SU-DHL-6 (cell line): ENCODE results near the gene SLC19A3.
"Not testable (repeated sequence)": the region's sequence is repeated elsewhere in the genome, so short reads cannot be mapped to it uniquely, and the experiment has no call there.

Experiments
- H2AFZ ChIP-seq: fragments of 200-600 bp; sonication (generic); 2 replicates; pipeline ENCODE4 v1.6.1; 2014; ENCODE audit warnings: low read depth, mild to moderate bottlenecking, moderate library complexity, mixed read lengths, antibody characterized with exemption, low read length; ENCODE audit not compliant: severe bottlenecking
- H3F3A ChIP-seq: fragments of 200-600 bp; shearing (Covaris generic); 2 replicates; pipeline ENCODE4 v1.6.0; 2016; ENCODE audit warnings: antibody characterized with exemption, mild to moderate bottlenecking; ENCODE audit not compliant: insufficient read depth
- H3K27ac ChIP-seq: fragments of 200-600 bp; sonication (generic); 2 replicates; pipeline ENCODE4 v1.5.1; 2016; ENCODE audit warnings: low read depth, mild to moderate bottlenecking, low read length, moderate library complexity, mixed read lengths
- H3K27me3 ChIP-seq: fragments of 200-600 bp; sonication (generic), shearing (Covaris generic); 2 replicates; pipeline ENCODE4 v1.6.0; 2014; ENCODE audit warnings: mild to moderate bottlenecking, low read length
- H3K36me3 ChIP-seq: fragments of 200-600 bp; sonication (generic); 2 replicates; pipeline ENCODE4 v1.6.1; 2014; ENCODE audit warnings: mild to moderate bottlenecking, low read length, mixed read lengths
- H3K4me2 ChIP-seq: fragments of 300-600, 200-600 bp; shearing (Covaris generic), sonication (generic); 2 replicates; pipeline ENCODE4 v1.6.0; 2014; ENCODE audit warnings: low read length, low read depth, mild to moderate bottlenecking; ENCODE audit not compliant: poor library complexity, severe bottlenecking
- H3K4me3 ChIP-seq: fragments of 200-600 bp; sonication (generic); 2 replicates; pipeline ENCODE4 v1.5.1; 2014; ENCODE audit warnings: antibody characterized with exemption, low read length, mild to moderate bottlenecking, mixed read lengths; ENCODE audit not compliant: insufficient read depth, poor library complexity, severe bottlenecking
- H3K79me2 ChIP-seq: fragments of 200-600 bp; sonication (generic); 2 replicates; pipeline ENCODE4 v1.6.1; 2014; ENCODE audit warnings: mild to moderate bottlenecking, low read length, moderate library complexity; ENCODE audit not compliant: insufficient read depth
- H3K9ac ChIP-seq: fragments of 200-600 bp; sonication (generic); 2 replicates; pipeline ENCODE4 v1.7.0; 2014; ENCODE audit warnings: mild to moderate bottlenecking, low read length
- H3K9me2 ChIP-seq: fragments of 200-600 bp; sonication (generic); replicated peaks from 2 replicates; pipeline ENCODE4 v1.6.1; 2014; ENCODE audit warnings: low read length; ENCODE audit not compliant: insufficient read depth
- H3K9me3 ChIP-seq: fragments of 200-600 bp; sonication (generic); 2 replicates; pipeline ENCODE4 v1.6.1; 2014; ENCODE audit warnings: low read length, mixed read lengths; ENCODE audit not compliant: insufficient read depth
- H4K20me1 ChIP-seq: fragments of 200-600 bp; sonication (generic); 2 replicates; pipeline ENCODE4 v1.6.1; 2014; ENCODE audit warnings: low read depth, mild to moderate bottlenecking, antibody characterized with exemption, low read length, moderate library complexity, mixed read lengths
- CTCF ChIP-seq: fragments of 200-600 bp; sonication (generic); IDR thresholded peaks from one replicate; pipeline ENCODE4 v1.5.1; 2017; ENCODE audit warnings: antibody characterized with exemption, mild to moderate bottlenecking, low read length, moderate library complexity; ENCODE audit not compliant: insufficient read depth, poor library complexity, severe bottlenecking
- EZH2phosphoT487 ChIP-seq: fragments of 200-600 bp; sonication (generic), shearing (Covaris generic); conservative IDR thresholded peaks from 2 replicates; pipeline ENCODE4 v1.6.1; 2018; ENCODE audit warnings: mild to moderate bottlenecking, antibody characterized with exemption, low read length, moderate library complexity, mixed read lengths

SLC19A3 gene

GRCh38 chr2:227761740-227762476 is 44.1 kb upstream of the SLC19A3 start:
- no peak overlapping the region for H3K27ac ChIP-seq

GRCh38 chr2:227759411-227760118 is 41.7 kb upstream of the SLC19A3 start:
- Histone ChIP-seq H3K27ac (no peak overlapping the region), H3K9me2 (no peaks in the 10 kb centered on the region), H2AFZ (no peak overlapping the region)

More at GRCh38 chr2:227761740-227762476, 44.1 kb upstream of the SLC19A3 start:
- Histone ChIP-seq H3K4me2 (no peak overlapping the region), H2AFZ (no peak overlapping the region), H3K9me3 (no peaks in the 10 kb centered on the region), H4K20me1 (no peaks in the 10 kb centered on the region), H3K9me2 (no peaks in the 10 kb centered on the region), H3F3A (no peaks in the 10 kb centered on the region), H3K79me2 (no peaks in the 10 kb centered on the region), H3K9ac (no peak overlapping the region), H3K36me3 (no peaks in the 10 kb centered on the region), H3K4me3 (no peak overlapping the region), H3K27me3 (no peaks in the 10 kb centered on the region)
- no peak for TF ChIP-seq EZH2phosphoT487
- TF ChIP-seq CTCF = no peak

GRCh38 chr2:227756261-227756660 is 38.4 kb upstream of the SLC19A3 start:
- not testable (repeated sequence) for H3K79me2 ChIP-seq, H3K27ac ChIP-seq, H3K9me2 ChIP-seq, H3K4me2 ChIP-seq, H3K36me3 ChIP-seq, H3K27me3 ChIP-seq, H3K9ac ChIP-seq, H3K4me3 ChIP-seq, H3F3A ChIP-seq, H4K20me1 ChIP-seq, H3K9me3 ChIP-seq, H2AFZ ChIP-seq

More at GRCh38 chr2:227759411-227760118, 41.7 kb upstream of the SLC19A3 start:
- Histone ChIP-seq H3F3A (no peaks in the 10 kb centered on the region), H3K9ac (no peak overlapping the region), H3K27me3 (no peaks in the 10 kb centered on the region), H3K4me2 (no peak overlapping the region), H3K9me3 (no peaks in the 10 kb centered on the region), H3K36me3 (no peaks in the 10 kb centered on the region), H4K20me1 (no peaks in the 10 kb centered on the region), H3K79me2 (no peaks in the 10 kb centered on the region), H3K4me3 (no peak overlapping the region)
- no peak for TF ChIP-seq CTCF
- TF ChIP-seq EZH2phosphoT487 = no peak

- TF ChIP-seq EZH2phosphoT487 = no peak
- TF ChIP-seq CTCF = peak; percentile 34
- Histone ChIP-seq H3K79me2 (no peaks in the 10 kb centered on the region), H3K9me2 (no peaks in the 10 kb centered on the region), H3K9me3 (no peaks in the 10 kb centered on the region), H3K4me2 (no peak overlapping the region), H3K27me3 (no peaks in the 10 kb centered on the region), H3K27ac (no peak overlapping the region), H4K20me1 (no peaks in the 10 kb centered on the region), H2AFZ (no peak overlapping the region), H3F3A (no peaks in the 10 kb centered on the region), H3K36me3 (no peaks in the 10 kb centered on the region), H3K4me3 (no peak overlapping the region), H3K9ac (no peak overlapping the region)
Measured at GRCh38 chr2:227748079-227748478, 30.3 kb upstream of the SLC19A3 start.
